Large intestine (tissue), 3 donors: Measurements from ENCODE around the gene STARD10. TPM values are rescaled to one million over a fixed set of nuclear protein-coding genes. Genes with fewer than 3 reads are reported as not detected.
"Not testable (repeated sequence)": the region's sequence is repeated elsewhere in the genome, so short reads cannot be mapped to it uniquely, and the experiment has no call there.

Experiments
- DNase-seq, 2 donors: peaks; one replicate each; pipeline versions ENCODE4 v3.0.0 to v3.0.0-alpha.2; 2013
- H3K27ac ChIP-seq: one replicate; pipeline ENCODE4 v1.5.1; 2013; ENCODE audit warnings: low read length
- H3K27me3 ChIP-seq: 2 replicates; pipeline ENCODE4 v1.6.1; 2013; ENCODE audit warnings: low read length; ENCODE audit not compliant: control insufficient read depth, insufficient read depth
- H3K36me3 ChIP-seq: 2 replicates; pipeline ENCODE4 v1.6.1; 2013; ENCODE audit warnings: low read length; ENCODE audit not compliant: control insufficient read depth, insufficient read depth
- H3K4me1 ChIP-seq: one replicate; pipeline ENCODE4 v1.6.1; 2013; ENCODE audit warnings: low read length; ENCODE audit not compliant: control insufficient read depth, insufficient read depth
- H3K4me3 ChIP-seq: one replicate; pipeline ENCODE4 v1.5.1; 2013; ENCODE audit warnings: low read length
- H3K9me3 ChIP-seq: one replicate; pipeline ENCODE4 v1.6.1; 2013; ENCODE audit warnings: mild to moderate bottlenecking, low read depth, low read length, moderate library complexity; ENCODE audit not compliant: control insufficient read depth
- WGBS: methylation state at CpG from one replicate; pipeline ENCODE4 v1.1.5; 2013; ENCODE audit warnings: low lambda C conversion rate; ENCODE audit not compliant: insufficient coverage; 5-methylcytosine and 5-hydroxymethylcytosine counted together
- polyA plus RNA-seq: library from polyadenylated mRNA; unstranded; fragments of 120-200 nt; gene quantifications from one replicate; pipeline ENCODE4 v1.2.1, GENCODE V29; 2013

STARD10 gene
- polyA plus RNA-seq, 1 donor = 331 TPM

GRCh38 chr11:72827656-72828055, 33.8 kb upstream of the STARD10 start:
- Histone ChIP-seq H3K36me3 (peaks cover 28% of the 10 kb centered on the region), H3K27ac (peak overlapping the region; percentile 68)
- not testable (repeated sequence) for H3K4me1 ChIP-seq, H3K4me3 ChIP-seq, H3K9me3 ChIP-seq, DNase-seq, H3K27me3 ChIP-seq
- WGBS = no CpG with 5 or more reads among the region's 11 CpGs

GRCh38 chr11:72826942-72827480, 33.2 kb upstream of the STARD10 start:
- Histone ChIP-seq H3K27ac (no peak overlapping the region), H3K36me3 (peaks cover 26% of the 10 kb centered on the region), H3K4me3 (no peak overlapping the region), H3K4me1 (peaks cover 15% of the 10 kb centered on the region), H3K27me3 (no peaks in the 10 kb centered on the region), H3K9me3 (no peaks in the 10 kb centered on the region)
- no peak for DNase-seq
- no CpG with 5 or more reads among the region's 8 CpGs for WGBS

GRCh38 chr11:72826191-72826941, 32.5 kb upstream of the STARD10 start:
- DNase-seq = no peak
- H3K9me3 ChIP-seq = peaks cover 4% of the 10 kb centered on the region
- H3K4me1 ChIP-seq = peaks cover 20% of the 10 kb centered on the region
- no peaks in the 10 kb centered on the region for H3K27me3 ChIP-seq
- no peak overlapping the region for H3K27ac ChIP-seq
- WGBS = no CpG with 5 or more reads among the region's 15 CpGs
- no peak overlapping the region for H3K4me3 ChIP-seq
- peaks cover 24% of the 10 kb centered on the region for H3K36me3 ChIP-seq

GRCh38 chr11:72825661-72826060, 31.8 kb upstream of the STARD10 start:
- DNase-seq = no peak
- WGBS = no CpG with 5 or more reads among the region's 4 CpGs
- Histone ChIP-seq H3K4me1 (peaks cover 27% of the 10 kb centered on the region), H3K36me3 (peaks cover 24% of the 10 kb centered on the region), H3K27me3 (no peaks in the 10 kb centered on the region), H3K4me3 (no peak overlapping the region), H3K27ac (no peak overlapping the region), H3K9me3 (peaks cover 4% of the 10 kb centered on the region)

- DNase-seq = no peak
- Histone ChIP-seq H3K4me1 (peaks cover 30% of the 10 kb centered on the region), H3K27ac (no peak overlapping the region), H3K36me3 (peaks cover 21% of the 10 kb centered on the region), H3K4me3 (no peak overlapping the region), H3K9me3 (peaks cover 4% of the 10 kb centered on the region), H3K27me3 (no peaks in the 10 kb centered on the region)
- WGBS = no CpG with 5 or more reads among the region's 15 CpGs
These were observed 31.1 kb upstream of the STARD10 start for GRCh38 chr11:72824811-72825505.

GRCh38 chr11:72824020-72824419, 30.2 kb upstream of the STARD10 start:
- Histone ChIP-seq H3K4me1 (peaks cover 30% of the 10 kb centered on the region), H3K27me3 (no peaks in the 10 kb centered on the region), H3K36me3 (peaks cover 19% of the 10 kb centered on the region), H3K4me3 (no peak overlapping the region), H3K27ac (no peak overlapping the region), H3K9me3 (peaks cover 4% of the 10 kb centered on the region)
- DNase-seq = no peak
- no CpG with 5 or more reads among the region's 7 CpGs for WGBS

- no CpG with 5 or more reads among the region's 9 CpGs for WGBS
- H3K9me3 ChIP-seq = peaks cover 4% of the 10 kb centered on the region
- no peak for DNase-seq
- peaks cover 25% of the 10 kb centered on the region for H3K4me1 ChIP-seq
- no peak overlapping the region for H3K27ac ChIP-seq
- H3K4me3 ChIP-seq = no peak overlapping the region
- H3K27me3 ChIP-seq = no peaks in the 10 kb centered on the region
- H3K36me3 ChIP-seq = peaks cover 23% of the 10 kb centered on the region
These were observed 29.4 kb upstream of the STARD10 start for GRCh38 chr11:72823105-72823804.

- no CpG with 5 or more reads among the region's 82 CpGs for WGBS
- Histone ChIP-seq H3K9me3 (peaks cover 4% of the 10 kb centered on the region), H3K27ac (peak overlapping the region; percentile 53), H3K4me1 (peaks cover 20% of the 10 kb centered on the region), H3K36me3 (peaks cover 31% of the 10 kb centered on the region), H3K4me3 (peak overlapping the region; percentile 55), H3K27me3 (no peaks in the 10 kb centered on the region)
- peak; percentile 93 to 95 for DNase-seq
These were observed 28.3 kb upstream of the STARD10 start for GRCh38 chr11:72821920-72822799.

GRCh38 chr11:72821221-72821919, 27.5 kb upstream of the STARD10 start:
- Histone ChIP-seq H3K27ac (peak overlapping the region; percentile 53), H3K4me1 (peaks cover 20% of the 10 kb centered on the region), H3K27me3 (no peaks in the 10 kb centered on the region), H3K9me3 (peaks cover 4% of the 10 kb centered on the region), H3K4me3 (peak overlapping the region; percentile 55), H3K36me3 (peaks cover 30% of the 10 kb centered on the region)
- DNase-seq = peak; percentile 48 to 66
- WGBS = no CpG with 5 or more reads among the region's 50 CpGs
